ENCODE results near the gene STRA6.

Gene STRA6

DNA sequence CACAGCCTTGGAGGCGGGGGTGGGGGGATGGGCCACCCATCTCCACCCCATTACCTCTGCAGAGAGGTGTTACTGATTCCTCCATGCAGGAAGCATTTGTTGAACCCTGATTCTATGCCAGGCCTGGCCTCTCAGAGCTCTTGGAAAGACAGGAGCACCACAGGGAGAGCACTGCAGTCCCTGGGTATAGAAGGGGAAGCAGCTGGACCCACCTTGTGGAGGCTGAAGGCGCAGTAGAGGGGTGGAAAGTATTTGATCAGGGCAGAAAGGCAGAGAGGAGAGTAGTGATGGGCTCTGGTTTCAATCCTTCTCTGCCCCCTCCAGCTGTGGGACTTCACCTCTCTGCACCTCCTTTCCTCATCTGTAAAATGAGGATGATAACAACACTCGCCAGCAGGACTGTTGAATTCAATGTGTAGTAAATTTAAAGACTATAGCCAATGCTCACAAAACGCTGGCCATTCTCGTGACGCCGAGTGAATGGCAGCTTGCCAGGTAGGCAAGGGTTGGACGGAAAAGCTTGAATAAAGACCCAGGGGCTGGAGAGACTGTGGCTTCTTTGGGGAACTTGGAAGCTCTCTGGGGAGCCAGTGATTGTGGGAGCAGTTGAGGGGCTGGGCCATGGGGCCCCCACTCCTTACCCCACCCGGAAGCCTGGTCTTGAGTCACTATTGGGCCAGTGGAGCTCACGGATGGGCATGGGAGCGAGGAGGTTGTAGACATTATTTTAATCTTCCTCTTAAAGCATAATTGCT, 25.6 kb upstream of the STRA6 start:
- Histone ChIP-seq H3K36me3 (ENCODE audit: insufficient read depth, low read length) (no peaks in the 10 kb centered on the region), H2AFZ (ENCODE audit: low read depth, low read length) (no peak overlapping the region), H3K9ac (ENCODE audit: low read depth, low read length) (no peak overlapping the region), H3K4me3 (ENCODE audit: low read depth in 1 of 2, low read length in 2 of 2) (no peak overlapping the region), H3K27me3 (ENCODE audit: insufficient read depth, low read length, poor library complexity) (peaks cover 12% of the 10 kb centered on the region), H3K9me3 (ENCODE audit: insufficient read depth, low read length, severe bottlenecking) (no peaks in the 10 kb centered on the region), H3K79me2 (ENCODE audit: insufficient read depth, low read length) (no peaks in the 10 kb centered on the region), H3K4me1 (ENCODE audit: insufficient read depth, low read length) (no peaks in the 10 kb centered on the region), H3K4me2 (ENCODE audit: insufficient read depth, low read length) (no peak overlapping the region), H4K20me1 (ENCODE audit: insufficient read depth, low read length) (no peaks in the 10 kb centered on the region), H3K27ac (ENCODE audit: low read length) (no peak overlapping the region)
- DNase-seq (no peak), ATAC-seq (ENCODE audit: insufficient read depth, low read depth) (no peak)
- TF ChIP-seq, protein P1, sequence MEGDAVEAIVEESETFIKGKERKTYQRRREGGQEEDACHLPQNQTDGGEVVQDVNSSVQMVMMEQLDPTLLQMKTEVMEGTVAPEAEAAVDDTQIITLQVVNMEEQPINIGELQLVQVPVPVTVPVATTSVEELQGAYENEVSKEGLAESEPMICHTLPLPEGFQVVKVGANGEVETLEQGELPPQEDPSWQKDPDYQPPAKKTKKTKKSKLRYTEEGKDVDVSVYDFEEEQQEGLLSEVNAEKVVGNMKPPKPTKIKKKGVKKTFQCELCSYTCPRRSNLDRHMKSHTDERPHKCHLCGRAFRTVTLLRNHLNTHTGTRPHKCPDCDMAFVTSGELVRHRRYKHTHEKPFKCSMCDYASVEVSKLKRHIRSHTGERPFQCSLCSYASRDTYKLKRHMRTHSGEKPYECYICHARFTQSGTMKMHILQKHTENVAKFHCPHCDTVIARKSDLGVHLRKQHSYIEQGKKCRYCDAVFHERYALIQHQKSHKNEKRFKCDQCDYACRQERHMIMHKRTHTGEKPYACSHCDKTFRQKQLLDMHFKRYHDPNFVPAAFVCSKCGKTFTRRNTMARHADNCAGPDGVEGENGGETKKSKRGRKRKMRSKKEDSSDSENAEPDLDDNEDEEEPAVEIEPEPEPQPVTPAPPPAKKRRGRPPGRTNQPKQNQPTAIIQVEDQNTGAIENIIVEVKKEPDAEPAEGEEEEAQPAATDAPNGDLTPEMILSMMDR (IDR thresholded peaks at IDR 0.05; ENCODE audit: borderline replicate concordance, extremely low read depth, low read length, poor library complexity, severe bottlenecking): no peak
- no peak for TF ChIP-seq EZH2 (IDR thresholded peaks at IDR 0.05; ENCODE audit: borderline replicate concordance, low read depth, low read length, severe bottlenecking)

GRCh38 chr15:74226761-74227540, 24.4 kb upstream of the STRA6 start:
- no peaks in the 10 kb centered on the region for H3K36me3 ChIP-seq (ENCODE audit: insufficient read depth, low read length)
- no peak overlapping the region for H3K9ac ChIP-seq (ENCODE audit: low read depth, low read length)
- no peaks in the 10 kb centered on the region for H3K79me2 ChIP-seq (ENCODE audit: insufficient read depth, low read length)
- DNase-seq (no peak), ATAC-seq (ENCODE audit: insufficient read depth, low read depth) (no peak)
- H3K4me2 ChIP-seq (ENCODE audit: insufficient read depth, low read length): no peak overlapping the region
- no peak overlapping the region for H2AFZ ChIP-seq (ENCODE audit: low read depth, low read length)
- peaks cover 8% of the 10 kb centered on the region for H3K27me3 ChIP-seq (ENCODE audit: insufficient read depth, low read length, poor library complexity)
- TF ChIP-seq, protein P1 (IDR thresholded peaks at IDR 0.05; ENCODE audit: borderline replicate concordance, extremely low read depth, low read length, poor library complexity, severe bottlenecking): no peak
- no peak for TF ChIP-seq EZH2 (IDR thresholded peaks at IDR 0.05; ENCODE audit: borderline replicate concordance, low read depth, low read length, severe bottlenecking)
- no peak overlapping the region for H3K4me3 ChIP-seq (ENCODE audit: low read depth in 1 of 2, low read length in 2 of 2)
- H3K9me3 ChIP-seq (ENCODE audit: insufficient read depth, low read length, severe bottlenecking): no peaks in the 10 kb centered on the region
- no peaks in the 10 kb centered on the region for H3K4me1 ChIP-seq (ENCODE audit: insufficient read depth, low read length)
- H3K27ac ChIP-seq (ENCODE audit: low read length): no peak overlapping the region
- no peaks in the 10 kb centered on the region for H4K20me1 ChIP-seq (ENCODE audit: insufficient read depth, low read length)

DNA sequence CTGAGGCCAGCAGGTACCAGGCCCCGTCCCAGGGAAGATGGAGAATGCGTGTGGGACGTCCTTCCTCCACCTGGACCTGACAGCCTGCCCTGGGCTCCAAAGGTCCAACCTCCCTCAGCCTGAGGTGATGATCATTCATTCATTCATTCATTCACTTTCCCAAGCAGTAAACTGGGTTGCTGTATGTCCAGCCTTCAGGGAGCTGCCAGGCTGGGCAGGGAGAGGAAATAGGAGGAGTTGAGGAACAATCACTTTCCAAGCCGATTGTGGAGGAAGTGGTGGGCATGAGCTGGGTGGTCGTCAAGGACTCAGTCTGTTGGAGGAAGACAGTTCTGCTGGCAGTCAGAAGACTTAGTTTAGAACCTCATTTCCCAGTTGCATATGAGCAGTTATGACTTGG, 23.3 kb upstream of the STRA6 start:
- TF ChIP-seq EZH2 (IDR thresholded peaks at IDR 0.05; ENCODE audit: borderline replicate concordance, low read depth, low read length, severe bottlenecking): no peak
- TF ChIP-seq, protein P1 (IDR thresholded peaks at IDR 0.05; ENCODE audit: borderline replicate concordance, extremely low read depth, low read length, poor library complexity, severe bottlenecking): no peak
- no peak for ATAC-seq (ENCODE audit: insufficient read depth, low read depth)
- peaks cover 8% of the 10 kb centered on the region for H3K27me3 ChIP-seq (ENCODE audit: insufficient read depth, low read length, poor library complexity)

More for the DNA sequence above, 23.3 kb upstream of the STRA6 start:
- H3K36me3 ChIP-seq (ENCODE audit: insufficient read depth, low read length): no peaks in the 10 kb centered on the region
- no peak overlapping the region for H3K4me3 ChIP-seq (ENCODE audit: low read depth in 1 of 2, low read length in 2 of 2)
- no peak for DNase-seq
- no peaks in the 10 kb centered on the region for H3K9me3 ChIP-seq (ENCODE audit: insufficient read depth, low read length, severe bottlenecking)
- no peaks in the 10 kb centered on the region for H4K20me1 ChIP-seq (ENCODE audit: insufficient read depth, low read length)
- no peak overlapping the region for H3K4me2 ChIP-seq (ENCODE audit: insufficient read depth, low read length)
- H3K27ac ChIP-seq (ENCODE audit: low read length): no peak overlapping the region
- no peak overlapping the region for H3K9ac ChIP-seq (ENCODE audit: low read depth, low read length)
- no peaks in the 10 kb centered on the region for H3K4me1 ChIP-seq (ENCODE audit: insufficient read depth, low read length)
- no peaks in the 10 kb centered on the region for H3K79me2 ChIP-seq (ENCODE audit: insufficient read depth, low read length)
- H2AFZ ChIP-seq (ENCODE audit: low read depth, low read length): no peak overlapping the region

All from DND-41 (cell line).